ENCODE results near the gene TLE4.

DNA sequence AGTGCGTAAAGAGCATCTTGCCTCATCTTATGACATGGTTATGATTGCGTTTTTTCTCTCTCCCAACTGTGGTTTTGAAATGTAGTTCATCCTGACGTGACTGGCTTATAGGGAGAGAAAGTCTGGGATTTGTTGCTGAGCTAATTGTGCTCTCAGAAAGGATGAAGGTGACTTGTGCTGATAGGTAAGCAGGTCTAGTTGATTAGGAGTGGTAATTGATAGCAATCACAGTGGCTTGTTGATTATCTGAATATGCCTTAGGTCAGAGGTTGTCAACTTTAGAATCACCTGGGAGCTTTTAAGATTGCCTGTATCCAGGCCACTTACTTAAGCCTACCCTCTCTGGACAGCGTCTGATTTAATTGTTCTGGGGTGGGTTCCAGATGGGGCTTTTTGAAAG, 117.8 kb downstream of the TLE4 start:
- TF ChIP-seq, protein P1, sequence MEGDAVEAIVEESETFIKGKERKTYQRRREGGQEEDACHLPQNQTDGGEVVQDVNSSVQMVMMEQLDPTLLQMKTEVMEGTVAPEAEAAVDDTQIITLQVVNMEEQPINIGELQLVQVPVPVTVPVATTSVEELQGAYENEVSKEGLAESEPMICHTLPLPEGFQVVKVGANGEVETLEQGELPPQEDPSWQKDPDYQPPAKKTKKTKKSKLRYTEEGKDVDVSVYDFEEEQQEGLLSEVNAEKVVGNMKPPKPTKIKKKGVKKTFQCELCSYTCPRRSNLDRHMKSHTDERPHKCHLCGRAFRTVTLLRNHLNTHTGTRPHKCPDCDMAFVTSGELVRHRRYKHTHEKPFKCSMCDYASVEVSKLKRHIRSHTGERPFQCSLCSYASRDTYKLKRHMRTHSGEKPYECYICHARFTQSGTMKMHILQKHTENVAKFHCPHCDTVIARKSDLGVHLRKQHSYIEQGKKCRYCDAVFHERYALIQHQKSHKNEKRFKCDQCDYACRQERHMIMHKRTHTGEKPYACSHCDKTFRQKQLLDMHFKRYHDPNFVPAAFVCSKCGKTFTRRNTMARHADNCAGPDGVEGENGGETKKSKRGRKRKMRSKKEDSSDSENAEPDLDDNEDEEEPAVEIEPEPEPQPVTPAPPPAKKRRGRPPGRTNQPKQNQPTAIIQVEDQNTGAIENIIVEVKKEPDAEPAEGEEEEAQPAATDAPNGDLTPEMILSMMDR (IDR thresholded peaks at IDR 0.05; ENCODE audit: insufficient read depth, low read length), result no peak
- TF ChIP-seq, protein P2, sequence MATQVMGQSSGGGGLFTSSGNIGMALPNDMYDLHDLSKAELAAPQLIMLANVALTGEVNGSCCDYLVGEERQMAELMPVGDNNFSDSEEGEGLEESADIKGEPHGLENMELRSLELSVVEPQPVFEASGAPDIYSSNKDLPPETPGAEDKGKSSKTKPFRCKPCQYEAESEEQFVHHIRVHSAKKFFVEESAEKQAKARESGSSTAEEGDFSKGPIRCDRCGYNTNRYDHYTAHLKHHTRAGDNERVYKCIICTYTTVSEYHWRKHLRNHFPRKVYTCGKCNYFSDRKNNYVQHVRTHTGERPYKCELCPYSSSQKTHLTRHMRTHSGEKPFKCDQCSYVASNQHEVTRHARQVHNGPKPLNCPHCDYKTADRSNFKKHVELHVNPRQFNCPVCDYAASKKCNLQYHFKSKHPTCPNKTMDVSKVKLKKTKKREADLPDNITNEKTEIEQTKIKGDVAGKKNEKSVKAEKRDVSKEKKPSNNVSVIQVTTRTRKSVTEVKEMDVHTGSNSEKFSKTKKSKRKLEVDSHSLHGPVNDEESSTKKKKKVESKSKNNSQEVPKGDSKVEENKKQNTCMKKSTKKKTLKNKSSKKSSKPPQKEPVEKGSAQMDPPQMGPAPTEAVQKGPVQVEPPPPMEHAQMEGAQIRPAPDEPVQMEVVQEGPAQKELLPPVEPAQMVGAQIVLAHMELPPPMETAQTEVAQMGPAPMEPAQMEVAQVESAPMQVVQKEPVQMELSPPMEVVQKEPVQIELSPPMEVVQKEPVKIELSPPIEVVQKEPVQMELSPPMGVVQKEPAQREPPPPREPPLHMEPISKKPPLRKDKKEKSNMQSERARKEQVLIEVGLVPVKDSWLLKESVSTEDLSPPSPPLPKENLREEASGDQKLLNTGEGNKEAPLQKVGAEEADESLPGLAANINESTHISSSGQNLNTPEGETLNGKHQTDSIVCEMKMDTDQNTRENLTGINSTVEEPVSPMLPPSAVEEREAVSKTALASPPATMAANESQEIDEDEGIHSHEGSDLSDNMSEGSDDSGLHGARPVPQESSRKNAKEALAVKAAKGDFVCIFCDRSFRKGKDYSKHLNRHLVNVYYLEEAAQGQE (IDR thresholded peaks at IDR 0.05; ENCODE audit: insufficient replicate concordance, low read depth), result no peak
- no peak for TF ChIP-seq POLR2AphosphoS5 (IDR thresholded peaks at IDR 0.05; ENCODE audit: low read depth)

Measured in HL-60 (cell line).